ENCODE data around the gene CYB5R3.
"Not testable (repeated sequence)": the region's sequence is repeated elsewhere in the genome, so short reads cannot be mapped to it uniquely, and the experiment has no call there.

CYB5R3 gene

GRCh38 chr22:42622061-42622710 lies 27.0 kb downstream of the CYB5R3 start:
- no peak for DNase-seq

GRCh38 chr22:42621505-42622002 lies 27.6 kb downstream of the CYB5R3 start:
- DNase-seq = peak; percentile 35

GRCh38 chr22:42620084-42620483 lies 29.1 kb downstream of the CYB5R3 start:
- no peak for DNase-seq

GRCh38 chr22:42619261-42620063 lies 29.7 kb downstream of the CYB5R3 start:
- DNase-seq = no peak

GRCh38 chr22:42617155-42617983 lies 31.8 kb downstream of the CYB5R3 start:
- DNase-seq = no peak

GRCh38 chr22:42615860-42616175 lies 33.4 kb downstream of the CYB5R3 start:
- DNase-seq = not testable (repeated sequence)

- peak; percentile 94 for DNase-seq
Measured at GRCh38 chr22:42615092-42615859, 33.9 kb downstream of the CYB5R3 start.

- peak; percentile 98 for DNase-seq
Measured at GRCh38 chr22:42614312-42615091, 34.7 kb downstream of the CYB5R3 start, which contains the start of gene POLDIP3. Gene POLDIP3, minus strand, starts transcription at chr22:42614883. Its CDS starts 26 bp downstream, at chr22:42614857.

GRCh38 chr22:42613872-42614301 lies 35.3 kb downstream of the CYB5R3 start:
- no peak for DNase-seq

- no peak for DNase-seq
Measured at GRCh38 chr22:42612336-42612735, 36.9 kb downstream of the CYB5R3 start.

GRCh38 chr22:42611051-42611450 lies 38.1 kb downstream of the CYB5R3 start:
- no peak for DNase-seq

- no peak for DNase-seq
Measured at GRCh38 chr22:42610186-42610585, 39.0 kb downstream of the CYB5R3 start.

- DNase-seq = peak; percentile 52
Measured at GRCh38 chr22:42608823-42609361, 40.3 kb downstream of the CYB5R3 start.

GRCh38 chr22:42608136-42608822 lies 40.9 kb downstream of the CYB5R3 start:
- DNase-seq = no peak

GRCh38 chr22:42607641-42608040 lies 41.6 kb downstream of the CYB5R3 start:
- not testable (repeated sequence) for DNase-seq

- DNase-seq = no peak
Measured at GRCh38 chr22:42604403-42604802, 44.8 kb downstream of the CYB5R3 start.

GRCh38 chr22:42603427-42603826 lies 45.8 kb downstream of the CYB5R3 start:
- DNase-seq = no peak

- DNase-seq = no peak
Measured at GRCh38 chr22:42602470-42602869, 46.7 kb downstream of the CYB5R3 start.

GRCh38 chr22:42601879-42602465 lies 47.2 kb downstream of the CYB5R3 start:
- DNase-seq = no peak

- no peak for DNase-seq
Measured at GRCh38 chr22:42596863-42597530, 52.2 kb downstream of the CYB5R3 start.
